ENCODE data around the gene FBXW8.

The FBXW8 gene

GRCh38 chr12:116916122-116916521 lies 5.4 kb downstream of the FBXW8 start:
- no peak overlapping the region for H3K27ac ChIP-seq
- no peak for DNase-seq (ENCODE audit: low read depth, low spot score)
- no peak for TF ChIP-seq FOXP2 (optimal IDR thresholded peaks at IDR 0.05; ENCODE audit: control extremely low read depth, extremely low read length, insufficient read depth)
- no peak for TF ChIP-seq POLR2AphosphoS5 (IDR thresholded peaks at IDR 0.05; ENCODE audit: borderline replicate concordance, low read depth, low read length)
- no peak for TF ChIP-seq EZH2 (IDR thresholded peaks at IDR 0.05)
- H3K4me3 ChIP-seq, result no peak overlapping the region
- H3K36me3 ChIP-seq (ENCODE audit: insufficient read depth, low read length), result peaks cover 7% of the 10 kb centered on the region; the same call in 1 of the 2 replicates
- H3K9me3 ChIP-seq (ENCODE audit: low read depth, low read length), result no peaks in the 10 kb centered on the region
- no peak overlapping the region for H3K9ac ChIP-seq (ENCODE audit: insufficient read length)

- peaks cover 7% of the 10 kb centered on the region; the same call in 1 of the 2 replicates for H3K36me3 ChIP-seq (ENCODE audit: insufficient read depth, low read length)
- no peak overlapping the region for H3K27ac ChIP-seq
- no peak overlapping the region for H3K4me3 ChIP-seq
- DNase-seq (ENCODE audit: low read depth, low spot score), result no peak
- H3K9ac ChIP-seq (ENCODE audit: insufficient read length), result no peak overlapping the region
- no peaks in the 10 kb centered on the region for H3K9me3 ChIP-seq (ENCODE audit: low read depth, low read length)
- no peak for TF ChIP-seq EZH2 (IDR thresholded peaks at IDR 0.05)
- no peak for TF ChIP-seq POLR2AphosphoS5 (IDR thresholded peaks at IDR 0.05; ENCODE audit: borderline replicate concordance, low read depth, low read length)
- no peak for TF ChIP-seq FOXP2 (optimal IDR thresholded peaks at IDR 0.05; ENCODE audit: control extremely low read depth, extremely low read length, insufficient read depth)
Measured at GRCh38 chr12:116916714-116917114, 6.0 kb downstream of the FBXW8 start.

DNA sequence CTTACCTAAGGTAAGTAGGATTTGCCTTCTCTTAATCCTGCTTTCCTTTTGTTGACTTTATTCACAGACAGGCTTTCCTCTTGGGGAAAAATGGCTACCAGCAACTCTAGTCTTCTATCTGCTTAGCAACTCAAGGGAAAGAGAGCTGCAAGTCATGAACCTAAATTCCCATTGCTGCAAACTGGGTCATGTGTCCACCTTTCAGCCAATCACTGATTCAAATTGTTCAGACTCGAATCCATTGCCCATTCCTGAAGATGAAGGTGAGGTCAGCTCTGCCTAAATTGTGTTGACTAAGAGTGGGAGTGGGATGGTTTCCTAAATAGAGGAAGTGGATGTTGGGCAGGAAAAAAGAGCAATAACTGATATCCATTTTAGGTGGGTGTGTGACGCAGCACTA lies 7.7 kb downstream of the FBXW8 start:
- no peak for DNase-seq (ENCODE audit: low read depth, low spot score)
- no peak overlapping the region for H3K27ac ChIP-seq
- H3K4me3 ChIP-seq, result no peak overlapping the region
- no peak overlapping the region for H3K9ac ChIP-seq (ENCODE audit: insufficient read length)
- H3K9me3 ChIP-seq (ENCODE audit: low read depth, low read length), result no peaks in the 10 kb centered on the region
- peaks cover 3% of the 10 kb centered on the region; the same call in 1 of the 2 replicates for H3K36me3 ChIP-seq (ENCODE audit: insufficient read depth, low read length)
- TF ChIP-seq FOXP2 (optimal IDR thresholded peaks at IDR 0.05; ENCODE audit: control extremely low read depth, extremely low read length, insufficient read depth) (no peak), EZH2 (IDR thresholded peaks at IDR 0.05) (no peak), POLR2AphosphoS5 (IDR thresholded peaks at IDR 0.05; ENCODE audit: borderline replicate concordance, low read depth, low read length) (no peak)

DNA sequence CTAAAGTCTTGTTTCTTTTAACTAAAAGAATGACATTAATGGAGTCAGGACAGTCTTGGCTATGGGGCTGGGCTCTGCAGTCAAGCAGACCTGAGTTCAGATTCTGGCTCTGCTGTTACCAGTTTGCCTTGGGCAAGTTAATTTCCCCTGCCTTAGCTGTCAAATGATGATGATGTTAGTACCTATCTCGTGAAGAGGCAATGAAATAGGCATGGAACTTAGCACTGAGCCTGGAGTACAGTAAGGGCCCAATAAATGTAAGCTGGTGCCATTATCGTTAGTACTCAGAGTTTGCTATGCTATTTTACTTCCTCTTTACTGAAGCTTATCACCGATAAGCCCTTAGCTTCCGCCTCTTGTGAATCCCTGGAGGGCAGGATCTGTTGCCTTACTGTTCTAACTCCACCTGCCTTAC lies 8.5 kb downstream of the FBXW8 start:
- H3K36me3 ChIP-seq (ENCODE audit: insufficient read depth, low read length), result no peaks in the 10 kb centered on the region; the same call in 1 of the 2 replicates
- no peak overlapping the region for H3K9ac ChIP-seq (ENCODE audit: insufficient read length)
- DNase-seq (ENCODE audit: low read depth, low spot score), result no peak
- H3K27ac ChIP-seq, result peak overlapping the region; percentile 58; the same call in 1 of the 2 replicates
- TF ChIP-seq EZH2 (IDR thresholded peaks at IDR 0.05) (no peak), FOXP2 (optimal IDR thresholded peaks at IDR 0.05; ENCODE audit: control extremely low read depth, extremely low read length, insufficient read depth) (no peak), POLR2AphosphoS5 (IDR thresholded peaks at IDR 0.05; ENCODE audit: borderline replicate concordance, low read depth, low read length) (no peak)
- peak overlapping the region; percentile 12; the same call in 1 of the 2 replicates for H3K4me3 ChIP-seq
- H3K9me3 ChIP-seq (ENCODE audit: low read depth, low read length), result no peaks in the 10 kb centered on the region

DNA sequence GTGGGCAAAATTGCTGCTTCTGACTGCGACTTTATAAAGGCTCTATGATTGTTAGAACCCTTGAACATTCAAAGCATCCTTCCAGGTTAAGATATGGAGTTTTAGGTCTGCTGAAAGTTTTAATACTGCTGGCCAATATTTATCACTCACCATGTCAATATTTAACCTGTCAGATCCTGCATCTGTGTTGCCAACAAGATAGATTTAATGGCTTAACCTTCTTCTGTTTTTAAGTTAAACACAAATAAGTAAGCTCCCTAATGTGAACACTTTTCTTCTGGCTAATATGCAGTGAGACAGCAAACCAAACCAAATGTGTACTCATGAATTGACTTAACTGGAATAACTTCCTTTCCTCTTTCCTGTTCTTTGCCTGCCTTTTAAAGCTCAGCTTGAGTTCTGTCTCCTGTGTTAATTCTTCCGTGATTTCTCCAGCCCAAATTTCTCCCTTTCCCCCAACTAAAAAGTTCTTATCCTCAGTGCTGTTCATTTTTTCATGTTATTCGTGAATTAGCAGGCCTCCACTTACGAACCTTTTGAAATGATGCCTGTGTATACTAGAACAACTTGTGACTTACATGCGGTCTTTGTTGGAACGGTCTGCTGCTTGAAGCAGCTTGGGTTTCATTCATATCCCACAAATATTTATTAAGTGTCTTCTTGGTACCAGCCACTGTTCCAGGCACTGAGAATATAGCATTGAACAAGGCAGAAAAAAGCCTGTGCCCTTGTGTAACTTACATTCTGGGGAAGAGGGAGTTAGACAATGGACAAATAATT lies 9.1 kb downstream of the FBXW8 start:
- H3K27ac ChIP-seq, result peak overlapping the region; percentile 58

DNA sequence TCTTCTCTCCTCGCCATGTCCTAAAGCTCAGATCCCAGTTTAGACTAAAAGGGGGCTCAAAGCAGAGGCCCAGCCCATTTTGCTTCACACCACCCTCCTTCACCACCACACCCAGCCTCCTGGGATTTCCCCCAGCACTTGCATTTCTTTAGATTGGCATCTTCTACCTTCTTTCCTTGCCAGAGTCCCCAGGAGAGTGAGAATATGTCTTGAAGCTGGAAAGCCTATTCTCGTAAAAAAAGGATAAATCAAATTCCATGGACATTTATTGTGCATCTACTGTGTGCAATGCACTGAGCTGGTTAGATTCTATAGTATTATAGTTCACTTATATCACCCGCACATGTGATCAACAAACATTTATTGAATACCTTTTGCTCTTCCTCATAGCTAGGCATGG lies 10.2 kb downstream of the FBXW8 start:
- no peak overlapping the region for H3K27ac ChIP-seq
- H3K9ac ChIP-seq (ENCODE audit: insufficient read length), result no peak overlapping the region
- no peak for DNase-seq (ENCODE audit: low read depth, low spot score)
- H3K36me3 ChIP-seq (ENCODE audit: insufficient read depth, low read length), result no peaks in the 10 kb centered on the region; the same call in 1 of the 2 replicates
- H3K4me3 ChIP-seq, result no peak overlapping the region
- no peak for TF ChIP-seq FOXP2 (optimal IDR thresholded peaks at IDR 0.05; ENCODE audit: control extremely low read depth, extremely low read length, insufficient read depth)
- TF ChIP-seq POLR2AphosphoS5 (IDR thresholded peaks at IDR 0.05; ENCODE audit: borderline replicate concordance, low read depth, low read length), result no peak
- no peak for TF ChIP-seq EZH2 (IDR thresholded peaks at IDR 0.05)
- H3K9me3 ChIP-seq (ENCODE audit: low read depth, low read length), result no peaks in the 10 kb centered on the region

More for the DNA sequence above, 9.1 kb downstream of the FBXW8 start:
- Histone ChIP-seq H3K9me3 (ENCODE audit: low read depth, low read length) (no peaks in the 10 kb centered on the region), H3K36me3 (ENCODE audit: insufficient read depth, low read length) (no peaks in the 10 kb centered on the region; the same call in 1 of the 2 replicates), H3K9ac (ENCODE audit: insufficient read length) (no peak overlapping the region), H3K4me3 (peak overlapping the region; percentile 12; the same call in 1 of the 2 replicates)
- DNase-seq (ENCODE audit: low read depth, low spot score), result no peak
- no peak for TF ChIP-seq FOXP2 (optimal IDR thresholded peaks at IDR 0.05; ENCODE audit: control extremely low read depth, extremely low read length, insufficient read depth)
- TF ChIP-seq POLR2AphosphoS5 (IDR thresholded peaks at IDR 0.05; ENCODE audit: borderline replicate concordance, low read depth, low read length), result no peak
- no peak for TF ChIP-seq EZH2 (IDR thresholded peaks at IDR 0.05)

- no peak for DNase-seq (ENCODE audit: low read depth, low spot score)
- peak overlapping the region; percentile 68 for H3K27ac ChIP-seq
Measured at GRCh38 chr12:116922194-116922897, 11.6 kb downstream of the FBXW8 start.

More at GRCh38 chr12:116922194-116922897, 11.6 kb downstream of the FBXW8 start:
- TF ChIP-seq EZH2 (IDR thresholded peaks at IDR 0.05) (no peak), POLR2AphosphoS5 (IDR thresholded peaks at IDR 0.05; ENCODE audit: borderline replicate concordance, low read depth, low read length) (no peak), FOXP2 (optimal IDR thresholded peaks at IDR 0.05; ENCODE audit: control extremely low read depth, extremely low read length, insufficient read depth) (no peak)
- H3K9ac ChIP-seq (ENCODE audit: insufficient read length), result peak overlapping the region; percentile 25
- H3K9me3 ChIP-seq (ENCODE audit: low read depth, low read length), result no peaks in the 10 kb centered on the region
- H3K4me3 ChIP-seq, result peak overlapping the region; percentile 3; the same call in 1 of the 2 replicates
- no peaks in the 10 kb centered on the region; the same call in 1 of the 2 replicates for H3K36me3 ChIP-seq (ENCODE audit: insufficient read depth, low read length)
